Fibroblast of lung (primary cell): ENCODE results near the gene UAP1.

ENCODE experiments used
- EZH2 ChIP-seq: IDR thresholded peaks from 2 replicates; pipeline ENCODE4 v1.5.1; 2012; ENCODE audit warnings: low read length, control low read depth, mild to moderate bottlenecking; ENCODE audit errors: missing control alignments
- TF ChIP-seq, protein P1 (sequence below), 2 donors: IDR thresholded peaks in 1 of 2; conservative IDR thresholded peaks in 1 of 2; 1 replicate in 1 of 2; 2 replicates in 1 of 2; pipeline ENCODE4 v1.5.1; 2011 to 2012; ENCODE audit warnings: low read length in 2 of 2, control low read depth in 1 of 2, inconsistent platforms in 1 of 2, low read depth in 1 of 2, mild to moderate bottlenecking in 1 of 2

DNA sequence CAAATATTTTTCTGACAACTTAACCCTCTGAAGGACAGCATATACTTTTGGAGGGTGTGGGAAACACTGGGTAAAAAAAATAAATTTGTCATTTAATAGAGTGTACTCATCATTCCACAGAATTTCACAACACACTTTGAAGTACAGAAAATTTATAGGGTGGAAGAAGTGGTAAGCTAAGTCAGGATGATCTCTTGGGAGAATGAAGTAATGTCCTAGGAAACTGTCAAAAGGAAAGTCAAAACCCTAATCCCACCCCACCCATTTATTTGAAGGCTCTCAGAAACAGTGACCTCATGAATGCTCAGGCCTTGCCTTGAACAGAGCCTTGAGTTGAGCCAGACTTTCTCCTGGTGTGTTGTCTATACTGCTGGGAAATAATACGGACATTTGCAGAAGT, 7.3 kb upstream of the UAP1 start:
- TF ChIP-seq, protein P1, sequence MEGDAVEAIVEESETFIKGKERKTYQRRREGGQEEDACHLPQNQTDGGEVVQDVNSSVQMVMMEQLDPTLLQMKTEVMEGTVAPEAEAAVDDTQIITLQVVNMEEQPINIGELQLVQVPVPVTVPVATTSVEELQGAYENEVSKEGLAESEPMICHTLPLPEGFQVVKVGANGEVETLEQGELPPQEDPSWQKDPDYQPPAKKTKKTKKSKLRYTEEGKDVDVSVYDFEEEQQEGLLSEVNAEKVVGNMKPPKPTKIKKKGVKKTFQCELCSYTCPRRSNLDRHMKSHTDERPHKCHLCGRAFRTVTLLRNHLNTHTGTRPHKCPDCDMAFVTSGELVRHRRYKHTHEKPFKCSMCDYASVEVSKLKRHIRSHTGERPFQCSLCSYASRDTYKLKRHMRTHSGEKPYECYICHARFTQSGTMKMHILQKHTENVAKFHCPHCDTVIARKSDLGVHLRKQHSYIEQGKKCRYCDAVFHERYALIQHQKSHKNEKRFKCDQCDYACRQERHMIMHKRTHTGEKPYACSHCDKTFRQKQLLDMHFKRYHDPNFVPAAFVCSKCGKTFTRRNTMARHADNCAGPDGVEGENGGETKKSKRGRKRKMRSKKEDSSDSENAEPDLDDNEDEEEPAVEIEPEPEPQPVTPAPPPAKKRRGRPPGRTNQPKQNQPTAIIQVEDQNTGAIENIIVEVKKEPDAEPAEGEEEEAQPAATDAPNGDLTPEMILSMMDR (conservative IDR thresholded peaks at IDR 0.05 in 1 of 2, IDR thresholded peaks at IDR 0.05 in 1 of 2; ENCODE audit: low read depth in 1 of 2, low read length in 2 of 2), result no peak
- no peak for TF ChIP-seq EZH2
